Upper lobe of left lung (tissue), 6 donors: ENCODE results near the gene CNOT3. TPM values are rescaled to one million over a fixed set of nuclear protein-coding genes. Genes with fewer than 3 reads are reported as not detected.

Source experiments
- ATAC-seq, 2 donors: fragments of 200-7000 bp; cut with Tn5 transposase; one replicate each; pipeline ENCODE4 v1.9.1; 2022; ENCODE audit warnings: mild to moderate bottlenecking in 2 of 2, moderate library complexity in 2 of 2; ENCODE audit not compliant: low FRiP score in 2 of 2
- DNase-seq, 2 donors: peaks; one replicate each; pipeline ENCODE4 v3.0.0-alpha.2; 2019 to 2020
- H3K27ac ChIP-seq, 4 donors: fragments of 200-600 bp; sonication (generic); one replicate each; pipeline ENCODE4 v1.5.1; 2016 to 2019
- H3K27me3 ChIP-seq, 4 donors: fragments of 200-600 bp; sonication (generic); one replicate each; pipeline ENCODE4 v1.5.1; 2017 to 2019
- H3K36me3 ChIP-seq, 4 donors: fragments of 200-600 bp; sonication (generic); one replicate each; pipeline ENCODE4 v1.5.1; 2016 to 2019
- H3K4me1 ChIP-seq, 4 donors: fragments of 200-600 bp; sonication (generic); one replicate each; pipeline ENCODE4 v1.5.1; 2018 to 2019
- H3K4me3 ChIP-seq, 4 donors: fragments of 200-600 bp; sonication (generic); one replicate each; pipeline ENCODE4 v1.5.1; 2017 to 2019; ENCODE audit warnings: mild to moderate bottlenecking in 2 of 4, moderate library complexity in 1 of 4
- H3K9me3 ChIP-seq, 4 donors: fragments of 200-600 bp; sonication (generic); one replicate each; pipeline ENCODE4 v1.5.1; 2018 to 2019
- CTCF ChIP-seq, 6 experiments: fragments of 450-650 bp in 4 of 6; fragments of 200-600 bp in 2 of 6; sonication (generic) in 2 of 6; IDR thresholded peaks; one replicate each; pipeline ENCODE4 v1.5.1; 2016 to 2019; ENCODE audit warnings: antibody characterized with exemption in 6 of 6
- EP300 ChIP-seq, 4 donors: sonication (generic); formaldehyde crosslinking; IDR thresholded peaks; one replicate each; pipeline ENCODE4 v1.5.1; 2017; ENCODE audit warnings: antibody characterized with exemption in 4 of 4, control low read depth in 2 of 4
- POLR2A ChIP-seq, 4 donors: fragments of 450-650 bp; IDR thresholded peaks; one replicate each; pipeline ENCODE4 v1.5.1; 2016 to 2017; ENCODE audit warnings: antibody characterized with exemption in 4 of 4, mild to moderate bottlenecking in 2 of 4
- POLR2AphosphoS5 ChIP-seq, 2 donors: sonication (generic); formaldehyde crosslinking; IDR thresholded peaks; one replicate each; pipeline ENCODE4 v1.5.1; 2017; ENCODE audit warnings: antibody characterized with exemption in 2 of 2
- WGBS, 2 donors: methylation state at CpG; one replicate each; pipeline ENCODE4 v1.1.5; 2017 to 2018; 5-methylcytosine and 5-hydroxymethylcytosine counted together
- total RNA-seq, 6 donors: library from RNA; depleted of rRNA in 4 of 6; stranded (reverse); fragments of >200 nt in 4 of 6; gene quantifications; one replicate each; pipeline versions ENCODE4 v1.1.0 to v1.2.1, GENCODE V29; 2016 to 2021
- donor health status: DM: no; HTN: no; CAD: no; lungs with moderate emphysema.
- donor health status: DM: no; HTN: yes; CAD: no; lungs with severe emphysema.

CNOT3 gene
- total RNA-seq, 6 donors from 2014 or later = 18.8 to 65.0 (median 36.6) TPM

GRCh38 chr19:54160182-54160811 lies 22.7 kb downstream of the CNOT3 start:
- Histone ChIP-seq H3K4me1 (peaks cover 44 to 60% (median 48%) of the 10 kb centered on the region in 4 donors), H3K27me3 (no peaks in the 10 kb centered on the region), H3K27ac (peak overlapping the region; percentile 78 to 98 (median 92)), H3K9me3 (no peaks in the 10 kb centered on the region), H3K4me3 (peak overlapping the region; percentile 8 to 96 (median 85)), H3K36me3 (peaks cover 0 to 31% (median 26%) of the 10 kb centered on the region in 4 donors)
- DNase-seq = no peak
- 5% methylated on average over 11 to 28 of the region's 28 CpGs for WGBS, 2 donors
- TF ChIP-seq POLR2AphosphoS5 (IDR thresholded peaks at IDR 0.05) (peak in 1 of 2 donors; percentile 22), POLR2A (IDR thresholded peaks at IDR 0.05) (peak in 2 of 4 donors; percentile 39 to 49), CTCF (IDR thresholded peaks at IDR 0.05) (no peak)
- ATAC-seq = no peak

GRCh38 chr19:54160854-54161253 lies 23.3 kb downstream of the CNOT3 start:
- Histone ChIP-seq H3K36me3 (peaks cover 0 to 25% (median 21%) of the 10 kb centered on the region in 4 donors), H3K4me3 (peak overlapping the region in 3 of 4 donors; percentile 83 to 96 (median 87)), H3K27me3 (no peaks in the 10 kb centered on the region), H3K4me1 (peaks cover 44 to 60% (median 48%) of the 10 kb centered on the region in 4 donors), H3K9me3 (no peaks in the 10 kb centered on the region), H3K27ac (peak overlapping the region; percentile 78 to 98 (median 92))
- 44 to 56% methylated on average over 12 to 13 of the region's 13 CpGs for WGBS, 2 donors
- DNase-seq = no peak
- no peak for TF ChIP-seq POLR2AphosphoS5 (IDR thresholded peaks at IDR 0.05)
- TF ChIP-seq POLR2A (IDR thresholded peaks at IDR 0.05) = no peak
- no peak for TF ChIP-seq EP300 (IDR thresholded peaks at IDR 0.05)
- TF ChIP-seq CTCF (IDR thresholded peaks at IDR 0.05) = no peak
- no peak for ATAC-seq

GRCh38 chr19:54162241-54162805 lies 24.8 kb downstream of the CNOT3 start:
- 1 to 2% methylated on average over 14 to 24 of the region's 35 CpGs for WGBS, 2 donors
- ATAC-seq (peak; percentile 72 to 82), DNase-seq (peak; percentile 90 to 95)
- H3K4me1 ChIP-seq = peaks cover 44 to 54% (median 48%) of the 10 kb centered on the region in 4 donors
- H3K4me3 ChIP-seq = peak overlapping the region; percentile 38 to 57 (median 53)
- peak overlapping the region; percentile 46 to 65 (median 64) for H3K27ac ChIP-seq
- no peaks in the 10 kb centered on the region for H3K27me3 ChIP-seq
- peaks cover 0 to 10% (median 6%) of the 10 kb centered on the region in 4 donors for H3K36me3 ChIP-seq
- no peaks in the 10 kb centered on the region for H3K9me3 ChIP-seq
- TF ChIP-seq EP300 (IDR thresholded peaks at IDR 0.05) (no peak), POLR2AphosphoS5 (IDR thresholded peaks at IDR 0.05) (peak in 1 of 2 donors; percentile 39)

- no peaks in the 10 kb centered on the region for H3K9me3 ChIP-seq
- peaks cover 0 to 5% (median 2%) of the 10 kb centered on the region in 4 donors for H3K36me3 ChIP-seq
- WGBS, 2 donors = 67 to 80% methylated on average over 14 of the region's 14 CpGs
- TF ChIP-seq EP300 (IDR thresholded peaks at IDR 0.05) = no peak
- TF ChIP-seq POLR2AphosphoS5 (IDR thresholded peaks at IDR 0.05) = no peak
- TF ChIP-seq POLR2A (IDR thresholded peaks at IDR 0.05) = no peak
- TF ChIP-seq CTCF (IDR thresholded peaks at IDR 0.05) = no peak
- peaks cover 43 to 51% (median 48%) of the 10 kb centered on the region in 4 donors for H3K4me1 ChIP-seq
- DNase-seq = no peak
- peak overlapping the region; percentile 46 to 65 (median 64) for H3K27ac ChIP-seq
- H3K27me3 ChIP-seq = no peaks in the 10 kb centered on the region
- H3K4me3 ChIP-seq = peak overlapping the region in 3 of 4 donors; percentile 51 to 57 (median 55)
- no peak for ATAC-seq
These were observed 25.3 kb downstream of the CNOT3 start for GRCh38 chr19:54162884-54163283.

GRCh38 chr19:54164369-54165068 lies 27.0 kb downstream of the CNOT3 start:
- no peaks in the 10 kb centered on the region for H3K27me3 ChIP-seq
- ATAC-seq (peak in 1 of 2 donors; percentile 4), DNase-seq (peak; percentile 82 to 92)
- 13 to 15% methylated on average over 24 to 36 of the region's 37 CpGs for WGBS, 2 donors
- no peaks in the 10 kb centered on the region for H3K9me3 ChIP-seq
- H3K36me3 ChIP-seq = no peaks in the 10 kb centered on the region
- H3K4me1 ChIP-seq = peaks cover 35 to 42% (median 41%) of the 10 kb centered on the region in 4 donors
- H3K4me3 ChIP-seq = peak overlapping the region in 2 of 4 donors; percentile 2 to 19
- TF ChIP-seq CTCF (IDR thresholded peaks at IDR 0.05) = no peak
- peak in 1 of 4 donors; percentile 8 for TF ChIP-seq POLR2A (IDR thresholded peaks at IDR 0.05)
- no peak for TF ChIP-seq EP300 (IDR thresholded peaks at IDR 0.05)
- TF ChIP-seq POLR2AphosphoS5 (IDR thresholded peaks at IDR 0.05) = no peak
- no peak overlapping the region for H3K27ac ChIP-seq
